Activated CD8-positive, alpha-beta T cell treated with anti-CD3 and anti-CD28 coated beads for 36 hours (primary cell): ENCODE results near the gene PAK1. TPM values are rescaled to one million over a fixed set of nuclear protein-coding genes. Genes with fewer than 3 reads are reported as not detected.
A peak's percentile ranks its signal among the peaks of the same experiment; 100 is the strongest.

Experiments used
- ATAC-seq: fragments of 200-7000 bp; cut with Tn5 transposase; one replicate; pipeline ENCODE4 v1.10.0; 2021; ENCODE audit warnings: mild to moderate bottlenecking, moderate library complexity
- CTCF ChIA-PET: fragments of 350-600 bp; sonication (Branson Sonifier 250); formaldehyde crosslinking; loops from one replicate; lab custom pipeline; 2021; ENCODE audit warnings: antibody characterized with exemption; lab: Charles Lee
- POLR2A ChIA-PET: fragments of 350-600 bp; sonication (Branson Sonifier 250); formaldehyde crosslinking; loops from one replicate; lab custom pipeline; 2021; ENCODE audit warnings: antibody characterized with exemption; lab: Charles Lee
- DNase-seq: peaks from one replicate; pipeline ENCODE4 v3.0.0-alpha.2; 2020
- H3K27ac Mint-ChIP-seq: one replicate; pipeline ENCODE4 v1.8.0; 2021; ENCODE audit warnings: mild to moderate bottlenecking, mixed read lengths
- H3K27me3 Mint-ChIP-seq: one replicate; pipeline ENCODE4 v1.8.0; 2021; ENCODE audit warnings: mixed read lengths
- H3K36me3 Mint-ChIP-seq: one replicate; pipeline ENCODE4 v1.8.0; 2021; ENCODE audit warnings: low read depth, mixed read lengths
- H3K4me1 Mint-ChIP-seq: one replicate; pipeline ENCODE4 v1.8.0; 2021; ENCODE audit warnings: low read depth, mixed read lengths
- H3K4me3 Mint-ChIP-seq: one replicate; pipeline ENCODE4 v1.8.0; 2021; ENCODE audit warnings: mild to moderate bottlenecking, moderate library complexity, mixed read lengths
- H3K9me3 Mint-ChIP-seq: one replicate; pipeline ENCODE4 v1.8.0; 2021; ENCODE audit warnings: mixed read lengths
- intact Hi-C: fragments of 100-400 bp; cut with micrococcal nuclease; formaldehyde crosslinking; loops from one replicate; pipeline ENCODE4 v1.10.0; 2022
- total RNA-seq, 2 experiments: library from RNA; stranded (reverse); gene quantifications; one replicate each; pipeline ENCODE4 v1.2.3, GENCODE V29; 2021
- TF ChIP-seq, protein P1 (sequence below): fragments of 200-600 bp; IDR thresholded peaks from one replicate; pipeline ENCODE4 v1.8.0; 2022; ENCODE audit warnings: antibody characterized with exemption, mild to moderate bottlenecking

The PAK1 gene
- total RNA-seq, 2 experiments from 2014 or later, result 43.8 to 49.9 TPM

DNA sequence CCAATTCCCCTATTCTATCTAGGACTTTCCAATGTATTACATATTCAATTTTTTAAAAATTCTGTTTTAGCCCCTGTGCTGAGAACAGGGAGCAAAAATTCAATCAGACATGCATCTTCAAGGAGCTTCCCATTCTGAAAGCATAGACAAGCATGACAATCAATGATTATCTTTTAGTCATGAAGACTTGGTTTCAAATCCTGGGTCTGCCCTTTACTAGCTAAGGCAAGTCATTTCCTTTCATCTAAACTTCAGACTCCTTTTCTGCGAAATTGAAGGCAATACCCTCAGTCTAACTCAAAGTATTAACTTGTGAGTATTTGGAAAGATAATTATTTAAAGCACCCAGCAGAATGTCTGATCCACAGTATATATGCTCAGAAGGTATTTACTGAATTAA lies 24.1 kb downstream of the PAK1 start:
- intact Hi-C loops, result no loop called here
- H3K36me3 Mint-ChIP-seq, result no peaks in the 10 kb centered on the region
- CTCF ChIA-PET, result interaction anchor here (1.4 to 3.0 kb wide), 2 partner anchors 21 to 22 kb away, joined by 7 to 8 read pairs; no protein-coding TSS in a partner anchor
- peaks cover 43% of the 10 kb centered on the region for H3K4me1 Mint-ChIP-seq
- H3K9me3 Mint-ChIP-seq, result no peaks in the 10 kb centered on the region
- no peak for DNase-seq
- no peak overlapping the region for H3K27ac Mint-ChIP-seq
- ATAC-seq, result peak; percentile 69
- TF ChIP-seq, protein P1, sequence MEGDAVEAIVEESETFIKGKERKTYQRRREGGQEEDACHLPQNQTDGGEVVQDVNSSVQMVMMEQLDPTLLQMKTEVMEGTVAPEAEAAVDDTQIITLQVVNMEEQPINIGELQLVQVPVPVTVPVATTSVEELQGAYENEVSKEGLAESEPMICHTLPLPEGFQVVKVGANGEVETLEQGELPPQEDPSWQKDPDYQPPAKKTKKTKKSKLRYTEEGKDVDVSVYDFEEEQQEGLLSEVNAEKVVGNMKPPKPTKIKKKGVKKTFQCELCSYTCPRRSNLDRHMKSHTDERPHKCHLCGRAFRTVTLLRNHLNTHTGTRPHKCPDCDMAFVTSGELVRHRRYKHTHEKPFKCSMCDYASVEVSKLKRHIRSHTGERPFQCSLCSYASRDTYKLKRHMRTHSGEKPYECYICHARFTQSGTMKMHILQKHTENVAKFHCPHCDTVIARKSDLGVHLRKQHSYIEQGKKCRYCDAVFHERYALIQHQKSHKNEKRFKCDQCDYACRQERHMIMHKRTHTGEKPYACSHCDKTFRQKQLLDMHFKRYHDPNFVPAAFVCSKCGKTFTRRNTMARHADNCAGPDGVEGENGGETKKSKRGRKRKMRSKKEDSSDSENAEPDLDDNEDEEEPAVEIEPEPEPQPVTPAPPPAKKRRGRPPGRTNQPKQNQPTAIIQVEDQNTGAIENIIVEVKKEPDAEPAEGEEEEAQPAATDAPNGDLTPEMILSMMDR, result no peak
- no peak overlapping the region for H3K4me3 Mint-ChIP-seq
- H3K27me3 Mint-ChIP-seq, result no peaks in the 10 kb centered on the region
- POLR2A ChIA-PET, result no interaction called here

DNA sequence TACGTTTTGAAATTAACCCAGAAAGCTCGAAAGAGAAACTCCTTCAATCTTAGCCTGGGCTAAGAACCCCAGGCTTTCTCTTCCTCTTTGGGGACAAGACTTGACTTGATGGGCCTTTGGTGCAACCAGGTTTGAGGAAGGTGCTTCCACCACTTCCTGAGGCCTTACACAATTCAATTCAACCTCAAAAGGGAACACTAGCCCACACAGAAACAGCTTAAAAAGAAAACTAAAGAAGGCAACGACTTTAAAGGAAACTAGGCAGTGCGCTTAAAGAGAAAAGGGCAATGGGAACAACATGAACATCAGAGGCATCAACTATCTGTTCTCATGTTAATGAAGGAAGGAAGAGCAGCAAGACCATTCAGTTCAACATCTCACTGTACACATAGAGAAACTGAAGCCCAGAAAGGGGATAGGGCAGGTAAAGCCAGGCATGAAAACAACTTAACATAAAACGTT lies 24.8 kb downstream of the PAK1 start:
- POLR2A ChIA-PET, result no interaction called here
- CTCF ChIA-PET, result interaction anchor here (1.4 kb wide), 1 partner anchor 22 kb away, joined by 7 read pairs; no protein-coding TSS in a partner anchor
- peak overlapping the region; percentile 80 for H3K27ac Mint-ChIP-seq
- intact Hi-C loops, result no loop called here
- TF ChIP-seq, protein P1, result no peak
- ATAC-seq, result peak; percentile 38
- no peaks in the 10 kb centered on the region for H3K27me3 Mint-ChIP-seq
- H3K4me1 Mint-ChIP-seq, result peaks cover 43% of the 10 kb centered on the region
- no peaks in the 10 kb centered on the region for H3K36me3 Mint-ChIP-seq
- DNase-seq, result no peak
- H3K4me3 Mint-ChIP-seq, result peak overlapping the region; percentile 19
- no peaks in the 10 kb centered on the region for H3K9me3 Mint-ChIP-seq

DNA sequence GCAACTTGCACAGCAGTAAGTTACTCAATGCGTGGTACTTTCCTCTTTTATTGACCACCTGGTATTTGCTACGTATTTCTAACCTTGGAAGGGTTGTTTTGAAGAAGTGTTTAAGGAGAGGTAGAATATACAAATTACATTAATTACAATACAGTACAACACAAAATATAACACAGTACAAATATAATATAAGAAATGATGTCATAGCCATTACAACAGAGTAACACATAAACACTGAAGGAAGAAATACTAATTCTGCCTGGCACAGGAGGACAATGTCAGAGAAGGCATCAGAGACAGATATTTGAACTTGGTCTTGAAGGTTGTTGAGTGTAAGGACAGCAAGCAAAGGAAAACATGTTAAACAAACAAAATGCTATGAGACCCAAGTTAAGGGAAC lies 25.6 kb downstream of the PAK1 start:
- no peaks in the 10 kb centered on the region for H3K27me3 Mint-ChIP-seq
- POLR2A ChIA-PET, result no interaction called here

DNA sequence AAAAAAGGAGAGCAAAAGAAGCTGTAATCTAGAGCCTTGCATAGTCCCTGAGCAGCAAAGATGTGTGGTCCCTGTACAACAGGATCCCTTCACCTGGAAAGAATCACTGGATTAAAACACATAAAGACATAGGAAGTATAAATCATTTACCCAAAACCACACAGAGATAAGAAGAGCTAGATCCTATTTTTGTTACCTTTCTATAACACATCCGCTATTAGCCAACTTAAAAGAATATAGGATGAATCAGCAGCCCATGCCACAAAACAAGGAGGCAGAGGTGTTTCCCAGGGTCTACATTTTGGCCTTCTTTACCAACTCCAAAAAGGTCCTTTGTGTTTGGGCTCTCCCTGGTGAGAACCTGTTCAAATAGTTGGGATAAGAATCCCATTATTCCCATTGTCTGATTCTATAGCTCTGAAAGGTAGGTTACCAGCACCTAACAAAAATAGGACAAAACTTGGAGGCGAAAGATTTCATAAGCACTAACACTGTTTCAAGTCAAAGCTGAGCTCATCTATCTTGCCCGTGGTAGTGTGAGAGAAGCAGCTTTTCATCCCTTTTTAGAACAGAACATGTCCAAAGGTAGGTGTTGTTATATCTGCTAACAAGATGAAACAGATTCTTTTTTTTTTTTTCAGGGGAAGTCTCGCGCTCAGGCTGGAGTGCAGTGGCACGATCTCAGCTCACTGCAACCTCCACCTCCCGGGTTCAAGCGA lies 26.8 kb downstream of the PAK1 start:
- no peak overlapping the region for H3K4me3 Mint-ChIP-seq
- H3K27me3 Mint-ChIP-seq, result no peaks in the 10 kb centered on the region
- DNase-seq (no peak), ATAC-seq (no peak)
- intact Hi-C loops, result no loop called here
- CTCF ChIA-PET, result interaction anchor here (1.0 to 2.0 kb wide), 4 partner anchors 20 to 102 kb away, joined by 3 to 8 read pairs (median 5); no protein-coding TSS in a partner anchor
- no peaks in the 10 kb centered on the region for H3K9me3 Mint-ChIP-seq
- peaks cover 43% of the 10 kb centered on the region for H3K4me1 Mint-ChIP-seq
- no peak overlapping the region for H3K27ac Mint-ChIP-seq
- H3K36me3 Mint-ChIP-seq, result no peaks in the 10 kb centered on the region
- TF ChIP-seq, protein P1, result no peak
- POLR2A ChIA-PET, result no interaction called here

More for the DNA sequence above, 25.6 kb downstream of the PAK1 start:
- Mint-ChIP-seq H3K36me3 (no peaks in the 10 kb centered on the region), H3K4me1 (peaks cover 43% of the 10 kb centered on the region), H3K9me3 (no peaks in the 10 kb centered on the region), H3K27ac (no peak overlapping the region), H3K4me3 (no peak overlapping the region)
- ATAC-seq, result no peak
- DNase-seq, result no peak
- TF ChIP-seq, protein P1, result no peak
- intact Hi-C loops, result no loop called here
- CTCF ChIA-PET, result interaction anchor here (1.4 kb wide), 1 partner anchor 23 kb away, joined by 7 read pairs; no protein-coding TSS in a partner anchor

DNA sequence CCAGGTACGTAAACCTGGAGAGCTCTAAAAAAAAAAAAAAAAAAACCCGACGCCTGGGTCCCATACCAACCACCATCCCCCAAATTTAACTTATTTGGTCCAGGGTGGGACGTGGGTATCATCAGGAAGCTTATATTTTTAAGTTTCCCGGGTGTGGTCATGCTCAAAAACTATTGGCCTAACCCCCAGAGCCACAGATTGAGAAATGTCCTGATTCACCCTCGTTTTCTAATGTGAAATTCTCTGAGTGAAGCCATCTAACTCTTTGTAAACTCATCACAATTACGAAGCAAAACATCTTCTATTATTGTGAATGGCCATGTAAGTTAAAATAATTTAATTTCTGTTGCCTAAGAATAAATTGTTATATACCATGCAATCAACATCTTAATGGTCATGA lies 29.6 kb downstream of the PAK1 start:
- intact Hi-C loops, result no loop called here
- H3K9me3 Mint-ChIP-seq, result no peaks in the 10 kb centered on the region
- peaks cover 24% of the 10 kb centered on the region for H3K4me1 Mint-ChIP-seq
- TF ChIP-seq, protein P1, result no peak
- no peak for DNase-seq
- H3K27ac Mint-ChIP-seq, result no peak overlapping the region
- H3K27me3 Mint-ChIP-seq, result no peaks in the 10 kb centered on the region
- H3K36me3 Mint-ChIP-seq, result no peaks in the 10 kb centered on the region
- H3K4me3 Mint-ChIP-seq, result no peak overlapping the region
- ChIA-PET POLR2A (interaction anchor here (1.0 kb wide), 1 partner anchor 13 kb away, joined by 4 read pairs; no protein-coding TSS in a partner anchor), CTCF (no interaction called here)
- no peak for ATAC-seq
